Lower leg skin (tissue), 3 donors: ENCODE measurements around the gene RSPH4A.

Source experiments
- POLR2A ChIP-seq, 2 donors: fragments of 450-650 bp; IDR thresholded peaks; one replicate each; pipeline ENCODE4 v1.6.1; 2016 to 2017; ENCODE audit warnings: antibody characterized with exemption in 2 of 2, mild to moderate bottlenecking in 1 of 2, moderate library complexity in 1 of 2
- TF ChIP-seq, protein P1 (sequence below), 3 donors: fragments of 450-650 bp; IDR thresholded peaks; one replicate each; pipeline ENCODE4 v1.5.1; 2016; ENCODE audit warnings: antibody characterized with exemption in 3 of 3, mild to moderate bottlenecking in 3 of 3, moderate library complexity in 2 of 3

GRCh38 chr6:116575227-116575626 is 41.1 kb upstream of the RSPH4A start:
- TF ChIP-seq, protein P1, sequence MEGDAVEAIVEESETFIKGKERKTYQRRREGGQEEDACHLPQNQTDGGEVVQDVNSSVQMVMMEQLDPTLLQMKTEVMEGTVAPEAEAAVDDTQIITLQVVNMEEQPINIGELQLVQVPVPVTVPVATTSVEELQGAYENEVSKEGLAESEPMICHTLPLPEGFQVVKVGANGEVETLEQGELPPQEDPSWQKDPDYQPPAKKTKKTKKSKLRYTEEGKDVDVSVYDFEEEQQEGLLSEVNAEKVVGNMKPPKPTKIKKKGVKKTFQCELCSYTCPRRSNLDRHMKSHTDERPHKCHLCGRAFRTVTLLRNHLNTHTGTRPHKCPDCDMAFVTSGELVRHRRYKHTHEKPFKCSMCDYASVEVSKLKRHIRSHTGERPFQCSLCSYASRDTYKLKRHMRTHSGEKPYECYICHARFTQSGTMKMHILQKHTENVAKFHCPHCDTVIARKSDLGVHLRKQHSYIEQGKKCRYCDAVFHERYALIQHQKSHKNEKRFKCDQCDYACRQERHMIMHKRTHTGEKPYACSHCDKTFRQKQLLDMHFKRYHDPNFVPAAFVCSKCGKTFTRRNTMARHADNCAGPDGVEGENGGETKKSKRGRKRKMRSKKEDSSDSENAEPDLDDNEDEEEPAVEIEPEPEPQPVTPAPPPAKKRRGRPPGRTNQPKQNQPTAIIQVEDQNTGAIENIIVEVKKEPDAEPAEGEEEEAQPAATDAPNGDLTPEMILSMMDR (IDR thresholded peaks at IDR 0.05): no peak
- no peak for TF ChIP-seq POLR2A (IDR thresholded peaks at IDR 0.05)
